ENCODE results near the gene C11orf91. TPM values are rescaled to one million over a fixed set of nuclear protein-coding genes. Genes with fewer than 3 reads are reported as not detected.
"Not testable (repeated sequence)": the region's sequence is repeated elsewhere in the genome, so short reads cannot be mapped to it uniquely, and the experiment has no call there.

Gene C11orf91
- total RNA-seq, 1 experiment from 2014 or later, result not detected

GRCh38 chr11:33687733-33688479, 12.7 kb downstream of the C11orf91 start:
- no peak overlapping the region for H3K27ac ChIP-seq
- H3K4me3 ChIP-seq, result no peak overlapping the region
- peaks cover 47% of the 10 kb centered on the region for H3K4me1 ChIP-seq (replicated peaks)
- H3K36me3 ChIP-seq, result no peaks in the 10 kb centered on the region
- peaks cover 3% of the 10 kb centered on the region; the same call in 1 of the 2 replicates for H3K9me3 ChIP-seq (replicated peaks)
- DNase-seq (ENCODE audit: low read depth in 1 of 2, low spot score in 2 of 2), result peak in 1 of 2 experiments; percentile 62
- H3K27me3 ChIP-seq (replicated peaks), result no peaks in the 10 kb centered on the region

- Histone ChIP-seq H3K4me1 (replicated peaks) (peaks cover 22% of the 10 kb centered on the region), H3K27ac (no peak overlapping the region), H3K27me3 (replicated peaks) (no peaks in the 10 kb centered on the region; the same call in 1 of the 2 replicates), H3K4me3 (no peak overlapping the region), H3K36me3 (no peaks in the 10 kb centered on the region), H3K9me3 (replicated peaks) (peaks cover 3% of the 10 kb centered on the region; the same call in 1 of the 2 replicates)
- DNase-seq (ENCODE audit: low read depth in 1 of 2, low spot score in 2 of 2), result no peak
Observed at GRCh38 chr11:33685082-33685481, 15.5 kb downstream of the C11orf91 start.

GRCh38 chr11:33684003-33684706, 16.5 kb downstream of the C11orf91 start:
- no peaks in the 10 kb centered on the region for H3K36me3 ChIP-seq
- no peaks in the 10 kb centered on the region; the same call in 1 of the 2 replicates for H3K27me3 ChIP-seq (replicated peaks)
- H3K27ac ChIP-seq, result no peak overlapping the region
- peaks cover 3% of the 10 kb centered on the region; the same call in 1 of the 2 replicates for H3K9me3 ChIP-seq (replicated peaks)
- no peak for DNase-seq (ENCODE audit: low read depth in 1 of 2, low spot score in 2 of 2)
- H3K4me3 ChIP-seq, result no peak overlapping the region
- H3K4me1 ChIP-seq (replicated peaks), result peaks cover 13% of the 10 kb centered on the region

GRCh38 chr11:33682446-33682845, 18.2 kb downstream of the C11orf91 start:
- Histone ChIP-seq H3K27ac (no peak overlapping the region), H3K4me3 (no peak overlapping the region), H3K9me3 (replicated peaks) (peaks cover 1% of the 10 kb centered on the region; the same call in 1 of the 2 replicates), H3K36me3 (no peaks in the 10 kb centered on the region), H3K27me3 (replicated peaks) (no peaks in the 10 kb centered on the region; the same call in 1 of the 2 replicates), H3K4me1 (replicated peaks) (no peaks in the 10 kb centered on the region)
- no peak for DNase-seq (ENCODE audit: low read depth in 1 of 2, low spot score in 2 of 2)

- H3K4me3 ChIP-seq, result no peak overlapping the region
- H3K4me1 ChIP-seq (replicated peaks), result no peaks in the 10 kb centered on the region
- DNase-seq (ENCODE audit: low read depth in 1 of 2, low spot score in 2 of 2), result no peak
- H3K36me3 ChIP-seq, result no peaks in the 10 kb centered on the region
- no peaks in the 10 kb centered on the region for H3K9me3 ChIP-seq (replicated peaks)
- no peaks in the 10 kb centered on the region; the same call in 1 of the 2 replicates for H3K27me3 ChIP-seq (replicated peaks)
- no peak overlapping the region for H3K27ac ChIP-seq
Observed at GRCh38 chr11:33682019-33682418, 18.6 kb downstream of the C11orf91 start.

- DNase-seq (ENCODE audit: low read depth in 1 of 2, low spot score in 2 of 2); H3K36me3 ChIP-seq; H3K4me1 ChIP-seq (replicated peaks); H3K9me3 ChIP-seq (replicated peaks); H3K27ac ChIP-seq; H3K27me3 ChIP-seq (replicated peaks); H3K4me3 ChIP-seq: not testable (repeated sequence)
Observed at GRCh38 chr11:33678616-33679015, 22.0 kb downstream of the C11orf91 start.

DNA sequence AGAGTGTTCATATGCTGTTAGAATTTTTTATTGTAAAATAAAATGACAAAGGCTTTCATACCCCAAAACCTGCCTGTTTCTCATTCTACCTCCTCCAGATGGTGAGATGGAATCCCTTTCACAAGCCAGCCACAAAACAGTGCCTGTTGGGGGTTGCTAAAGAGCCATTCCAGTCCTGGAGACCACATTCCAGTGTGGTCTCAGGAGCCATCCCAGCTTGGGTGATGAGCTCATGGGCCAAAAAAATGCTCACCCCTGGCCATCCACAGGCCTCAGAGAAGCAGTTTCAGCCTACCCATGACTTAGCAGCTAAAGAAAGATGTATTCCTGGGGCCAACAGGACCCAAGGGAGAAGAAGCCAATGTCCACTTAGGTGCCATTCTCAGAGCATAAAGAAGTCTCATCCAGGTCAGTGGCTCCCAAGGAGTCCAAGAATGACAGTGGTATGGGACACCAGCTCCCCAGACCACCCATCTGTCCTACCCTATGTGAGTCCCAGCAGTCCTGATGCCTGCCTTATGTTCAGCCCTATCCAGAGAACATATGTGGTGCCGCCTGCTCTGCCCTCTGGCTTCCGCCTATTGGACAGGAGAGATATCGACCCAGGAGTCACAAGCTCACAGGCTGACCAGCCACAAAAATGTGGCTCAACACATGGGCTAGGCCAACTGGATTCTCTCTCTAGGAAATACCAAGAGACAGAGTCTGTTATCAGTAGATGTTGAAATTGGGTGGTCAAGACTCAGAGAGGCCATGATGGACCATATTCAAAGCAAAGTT, 26.4 kb downstream of the C11orf91 start:
- Histone ChIP-seq H3K9me3 (replicated peaks) (no peaks in the 10 kb centered on the region), H3K36me3 (no peaks in the 10 kb centered on the region), H3K27me3 (replicated peaks) (0 out of 2 replicates have a peak, but pooled peaks cover 2% of the 10 kb centered on the region), H3K27ac (no peak overlapping the region), H3K4me1 (replicated peaks) (peaks cover 10% of the 10 kb centered on the region), H3K4me3 (no peak overlapping the region)
- DNase-seq (ENCODE audit: low read depth in 1 of 2, low spot score in 2 of 2), result peak in 1 of 2 experiments; percentile 34

- no peak for DNase-seq (ENCODE audit: low read depth in 1 of 2, low spot score in 2 of 2)
- Histone ChIP-seq H3K4me1 (replicated peaks) (peaks cover 10% of the 10 kb centered on the region), H3K36me3 (no peaks in the 10 kb centered on the region), H3K27ac (no peak overlapping the region), H3K27me3 (replicated peaks) (0 out of 2 replicates have a peak, but pooled peaks cover 2% of the 10 kb centered on the region), H3K4me3 (no peak overlapping the region), H3K9me3 (replicated peaks) (no peaks in the 10 kb centered on the region)
Observed at GRCh38 chr11:33672273-33672672, 28.4 kb downstream of the C11orf91 start.

DNA sequence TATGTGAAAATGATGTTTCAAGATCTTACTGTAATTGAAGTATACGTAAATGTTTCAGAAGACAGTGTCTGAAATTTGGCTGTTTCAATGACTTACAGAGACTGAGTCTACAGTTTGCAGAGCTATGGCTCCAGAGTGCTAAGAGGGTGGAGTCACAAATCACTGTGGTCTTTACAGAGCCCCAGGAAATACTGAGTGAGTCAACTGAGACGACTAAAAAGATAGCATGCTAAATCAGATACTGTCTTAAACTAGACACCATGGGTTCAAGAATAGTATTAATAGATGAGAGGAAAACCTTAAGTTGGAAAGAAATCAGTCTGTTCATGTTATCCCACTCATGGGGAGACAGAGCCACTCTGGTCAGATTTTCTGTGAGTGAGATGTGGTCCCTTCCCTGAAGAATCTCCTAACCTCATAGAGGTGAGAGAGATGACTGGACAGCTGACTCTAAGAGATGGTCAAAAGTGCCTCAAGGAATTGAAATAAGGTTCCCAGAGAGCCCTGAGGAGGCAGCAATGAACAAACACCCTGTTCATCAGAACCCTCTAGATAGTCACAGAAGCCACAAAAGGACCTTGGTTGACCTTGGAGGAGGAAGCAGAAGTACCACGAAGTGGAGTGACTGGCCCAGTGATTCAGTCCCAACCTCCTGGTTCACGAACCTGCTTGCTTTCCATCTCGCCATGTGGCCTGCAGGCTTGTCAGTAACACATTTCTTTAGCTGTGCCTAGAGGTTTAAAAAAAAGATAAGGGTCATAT, 30.2 kb downstream of the C11orf91 start:
- no peak overlapping the region for H3K4me3 ChIP-seq
- DNase-seq (ENCODE audit: low read depth in 1 of 2, low spot score in 2 of 2), result no peak
- no peak overlapping the region for H3K27ac ChIP-seq
- H3K9me3 ChIP-seq (replicated peaks), result no peaks in the 10 kb centered on the region
- no peaks in the 10 kb centered on the region for H3K36me3 ChIP-seq
- 0 out of 2 replicates have a peak, but pooled peaks cover 2% of the 10 kb centered on the region for H3K27me3 ChIP-seq (replicated peaks)
- H3K4me1 ChIP-seq (replicated peaks), result peaks cover 10% of the 10 kb centered on the region

GRCh38 chr11:33669598-33670249, 30.9 kb downstream of the C11orf91 start:
- H3K4me1 ChIP-seq (replicated peaks), result peaks cover 10% of the 10 kb centered on the region
- H3K4me3 ChIP-seq, result no peak overlapping the region
- DNase-seq (ENCODE audit: low read depth in 1 of 2, low spot score in 2 of 2), result no peak
- H3K36me3 ChIP-seq, result no peaks in the 10 kb centered on the region
- no peaks in the 10 kb centered on the region for H3K9me3 ChIP-seq (replicated peaks)
- H3K27ac ChIP-seq, result no peak overlapping the region
- 0 out of 2 replicates have a peak, but pooled peaks cover 2% of the 10 kb centered on the region for H3K27me3 ChIP-seq (replicated peaks)

- peaks cover 10% of the 10 kb centered on the region for H3K4me1 ChIP-seq (replicated peaks)
- H3K4me3 ChIP-seq, result no peak overlapping the region
- 0 out of 2 replicates have a peak, but pooled peaks cover 2% of the 10 kb centered on the region for H3K27me3 ChIP-seq (replicated peaks)
- no peak overlapping the region for H3K27ac ChIP-seq
- DNase-seq (ENCODE audit: low read depth in 1 of 2, low spot score in 2 of 2), result no peak
- H3K9me3 ChIP-seq (replicated peaks), result no peaks in the 10 kb centered on the region
- H3K36me3 ChIP-seq, result no peaks in the 10 kb centered on the region
Observed at GRCh38 chr11:33668951-33669596, 31.6 kb downstream of the C11orf91 start.

GRCh38 chr11:33668468-33668825, 32.2 kb downstream of the C11orf91 start:
- Histone ChIP-seq H3K36me3 (no peaks in the 10 kb centered on the region), H3K4me1 (replicated peaks) (peaks cover 10% of the 10 kb centered on the region), H3K27me3 (replicated peaks) (0 out of 2 replicates have a peak, but pooled peaks cover 2% of the 10 kb centered on the region), H3K9me3 (replicated peaks) (no peaks in the 10 kb centered on the region), H3K27ac (no peak overlapping the region), H3K4me3 (no peak overlapping the region)
- DNase-seq (ENCODE audit: low read depth in 1 of 2, low spot score in 2 of 2), result no peak

Measured in SJSA1 (cell line).